Glutamatergic neuron (in vitro differentiated cells): ENCODE measurements around the gene MMS19. TPM values are rescaled to one million over a fixed set of nuclear protein-coding genes. Genes with fewer than 3 reads are reported as not detected.

Experiments used
- DNase-seq: peaks from one replicate; pipeline ENCODE4 v3.0.0; 2022
- H3K27ac Mint-ChIP-seq: one replicate; pipeline ENCODE4 v1.8.0; 2020; ENCODE audit warnings: mild to moderate bottlenecking, mixed read lengths, inconsistent platforms; ENCODE audit not compliant: unreplicated experiment
- H3K27me3 Mint-ChIP-seq: one replicate; pipeline ENCODE4 v1.8.0; 2020; ENCODE audit warnings: mild to moderate bottlenecking, moderate library complexity, mixed read lengths, inconsistent platforms; ENCODE audit not compliant: unreplicated experiment
- H3K36me3 Mint-ChIP-seq: one replicate; pipeline ENCODE4 v1.8.0; 2020; ENCODE audit warnings: mild to moderate bottlenecking, mixed read lengths, inconsistent platforms; ENCODE audit not compliant: unreplicated experiment
- H3K4me1 Mint-ChIP-seq: one replicate; pipeline ENCODE4 v1.8.0; 2020; ENCODE audit warnings: mild to moderate bottlenecking, low read depth, mixed read lengths, inconsistent platforms; ENCODE audit not compliant: unreplicated experiment
- H3K4me3 Mint-ChIP-seq: one replicate; pipeline ENCODE4 v1.8.0; 2020; ENCODE audit warnings: mild to moderate bottlenecking, mixed read lengths, inconsistent platforms; ENCODE audit not compliant: unreplicated experiment
- H3K9me3 Mint-ChIP-seq: one replicate; pipeline ENCODE4 v1.8.0; 2020; ENCODE audit warnings: mild to moderate bottlenecking, moderate library complexity, mixed read lengths, inconsistent platforms; ENCODE audit not compliant: unreplicated experiment
- total RNA-seq: library from RNA; stranded (reverse); fragmentation: NEBNext Ultra II Directional; extraction: Animal tissue kit (Norgen Biotek cat#: 25700); gene quantifications from one replicate; pipeline ENCODE4 v1.2.1, GENCODE V29; 2021; ENCODE audit not compliant: unreplicated experiment
- TF ChIP-seq, protein P1 (sequence below): fragments of 200-600 bp; sonication (generic); IDR thresholded peaks from one replicate; pipeline ENCODE4 v1.5.0; 2021; ENCODE audit not compliant: partially characterized antibody, unreplicated experiment

MMS19 gene
- total RNA-seq, 1 donor from 2014 or later: 139 TPM

DNA sequence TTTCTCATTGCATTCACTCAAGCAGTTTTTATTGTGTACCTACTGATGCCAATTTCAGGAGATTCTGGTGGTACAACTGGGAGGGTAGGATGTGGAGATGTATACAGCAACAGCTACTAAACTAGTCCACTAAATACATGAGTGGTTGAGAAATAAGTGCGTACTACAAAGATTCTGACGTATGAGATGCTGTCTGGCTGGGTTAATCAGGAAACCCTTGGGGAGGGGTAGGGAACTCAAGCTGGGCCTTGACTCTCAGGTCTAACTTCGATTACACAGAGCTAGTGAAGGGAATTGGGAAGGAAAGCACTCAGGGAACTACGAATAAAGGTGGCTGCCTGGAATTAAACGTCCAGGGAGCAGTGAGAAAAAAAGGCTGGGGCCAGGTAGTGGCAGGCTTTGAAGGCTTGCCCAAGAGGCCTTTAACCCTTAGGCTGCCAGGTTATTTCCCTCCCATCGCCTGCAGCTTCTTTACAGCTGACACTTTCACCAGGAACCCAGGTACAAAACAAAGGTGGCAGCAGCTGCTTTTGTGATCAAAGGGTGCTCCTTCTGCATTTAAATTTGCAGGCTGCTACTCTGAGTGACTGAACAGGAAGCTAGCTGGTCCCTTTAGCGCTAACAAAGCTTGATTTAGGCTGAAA is 3.2 kb downstream of the MMS19 start:
- peaks cover 29% of the 10 kb centered on the region for H3K4me1 Mint-ChIP-seq
- peak overlapping the region; percentile 84 for H3K4me3 Mint-ChIP-seq
- H3K27ac Mint-ChIP-seq: peak overlapping the region; percentile 90

DNA sequence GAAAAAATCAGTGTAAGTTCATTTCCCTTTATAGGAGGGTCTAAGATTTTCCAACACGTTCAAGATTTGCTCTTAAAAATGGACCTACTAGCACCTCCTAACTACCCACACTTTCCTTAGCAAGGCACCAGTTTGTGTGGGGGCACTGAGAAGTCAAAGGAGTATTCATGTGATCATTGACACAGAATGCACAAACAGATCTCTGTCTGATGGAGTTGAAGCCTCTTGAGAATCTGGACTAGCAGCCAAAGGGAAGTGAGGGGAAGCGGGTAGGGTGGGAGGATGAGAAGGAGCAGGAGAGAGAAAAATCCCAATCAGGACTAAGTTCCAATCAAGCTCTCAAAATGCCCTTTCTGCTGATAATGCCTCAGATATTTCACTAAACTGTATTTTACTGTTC is 4.1 kb downstream of the MMS19 start:
- TF ChIP-seq, protein P1, sequence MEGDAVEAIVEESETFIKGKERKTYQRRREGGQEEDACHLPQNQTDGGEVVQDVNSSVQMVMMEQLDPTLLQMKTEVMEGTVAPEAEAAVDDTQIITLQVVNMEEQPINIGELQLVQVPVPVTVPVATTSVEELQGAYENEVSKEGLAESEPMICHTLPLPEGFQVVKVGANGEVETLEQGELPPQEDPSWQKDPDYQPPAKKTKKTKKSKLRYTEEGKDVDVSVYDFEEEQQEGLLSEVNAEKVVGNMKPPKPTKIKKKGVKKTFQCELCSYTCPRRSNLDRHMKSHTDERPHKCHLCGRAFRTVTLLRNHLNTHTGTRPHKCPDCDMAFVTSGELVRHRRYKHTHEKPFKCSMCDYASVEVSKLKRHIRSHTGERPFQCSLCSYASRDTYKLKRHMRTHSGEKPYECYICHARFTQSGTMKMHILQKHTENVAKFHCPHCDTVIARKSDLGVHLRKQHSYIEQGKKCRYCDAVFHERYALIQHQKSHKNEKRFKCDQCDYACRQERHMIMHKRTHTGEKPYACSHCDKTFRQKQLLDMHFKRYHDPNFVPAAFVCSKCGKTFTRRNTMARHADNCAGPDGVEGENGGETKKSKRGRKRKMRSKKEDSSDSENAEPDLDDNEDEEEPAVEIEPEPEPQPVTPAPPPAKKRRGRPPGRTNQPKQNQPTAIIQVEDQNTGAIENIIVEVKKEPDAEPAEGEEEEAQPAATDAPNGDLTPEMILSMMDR: no peak
- no peak for DNase-seq
- Mint-ChIP-seq H3K27ac (no peak overlapping the region), H3K4me3 (peak overlapping the region; percentile 84), H3K9me3 (peaks cover 5% of the 10 kb centered on the region), H3K27me3 (peaks cover 3% of the 10 kb centered on the region), H3K36me3 (no peaks in the 10 kb centered on the region), H3K4me1 (peaks cover 29% of the 10 kb centered on the region)

More for the DNA sequence above, 3.2 kb downstream of the MMS19 start:
- TF ChIP-seq, protein P1: no peak
- Mint-ChIP-seq H3K36me3 (no peaks in the 10 kb centered on the region), H3K9me3 (peaks cover 9% of the 10 kb centered on the region), H3K27me3 (peaks cover 7% of the 10 kb centered on the region)
- no peak for DNase-seq

DNA sequence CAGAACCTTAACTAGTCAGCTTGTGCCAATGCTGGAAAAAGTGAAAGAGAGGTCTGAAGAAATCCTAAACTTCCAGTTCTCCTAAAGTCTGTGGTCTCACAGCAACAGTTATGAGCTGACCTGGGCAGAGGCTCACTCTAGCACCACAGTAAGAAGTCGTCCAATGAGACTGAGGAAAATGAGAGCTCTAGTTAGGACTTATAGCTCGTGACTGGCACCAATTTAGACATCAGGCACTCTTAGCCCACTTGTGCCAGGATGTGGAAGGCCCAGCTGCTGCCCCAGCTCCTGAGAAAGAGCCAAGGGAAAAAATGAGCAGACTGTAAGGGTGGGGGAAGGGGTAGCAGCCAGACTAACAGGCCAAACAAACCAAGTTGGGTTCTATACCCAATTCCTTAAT is 7.6 kb downstream of the MMS19 start:
- H3K36me3 Mint-ChIP-seq: no peaks in the 10 kb centered on the region
- no peak overlapping the region for H3K4me3 Mint-ChIP-seq
- H3K27me3 Mint-ChIP-seq: no peaks in the 10 kb centered on the region
- TF ChIP-seq, protein P1: no peak
- DNase-seq: no peak
- peak overlapping the region; percentile 45 for H3K27ac Mint-ChIP-seq
- H3K4me1 Mint-ChIP-seq: peaks cover 18% of the 10 kb centered on the region
- no peaks in the 10 kb centered on the region for H3K9me3 Mint-ChIP-seq

DNA sequence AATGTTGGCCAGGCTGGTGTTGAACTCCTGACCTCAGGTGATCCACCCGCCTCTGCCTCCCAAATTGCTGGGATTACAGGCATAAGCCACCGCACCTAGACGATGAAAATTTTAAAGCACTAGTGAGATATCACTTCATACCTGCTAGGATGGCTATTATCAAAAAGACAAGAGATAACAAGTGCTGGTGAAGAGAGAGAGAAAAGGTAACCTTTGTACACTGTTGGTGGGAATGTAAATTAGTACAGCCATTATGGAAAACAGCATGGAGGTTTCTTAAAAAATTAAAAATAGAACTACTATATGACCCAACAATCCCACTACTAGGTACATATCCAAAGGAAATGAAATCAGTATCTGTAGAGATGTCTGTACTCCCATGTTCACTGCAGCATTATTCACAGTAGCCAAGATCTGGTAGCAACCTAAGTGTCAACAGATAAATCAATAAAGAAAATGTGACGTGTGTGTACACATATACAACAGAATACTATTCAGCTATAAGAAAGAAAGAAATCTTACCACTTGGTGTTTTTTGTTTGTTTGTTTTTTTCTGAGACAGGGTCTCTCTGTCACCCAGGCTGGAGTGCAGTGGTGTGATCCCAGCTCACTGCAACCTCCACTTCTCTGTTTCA is 12.5 kb downstream of the MMS19 start:
- Mint-ChIP-seq H3K27ac (no peak overlapping the region), H3K4me3 (no peak overlapping the region), H3K36me3 (no peaks in the 10 kb centered on the region), H3K9me3 (no peaks in the 10 kb centered on the region), H3K27me3 (no peaks in the 10 kb centered on the region), H3K4me1 (peaks cover 4% of the 10 kb centered on the region)
- DNase-seq: no peak
- TF ChIP-seq, protein P1: no peak

DNA sequence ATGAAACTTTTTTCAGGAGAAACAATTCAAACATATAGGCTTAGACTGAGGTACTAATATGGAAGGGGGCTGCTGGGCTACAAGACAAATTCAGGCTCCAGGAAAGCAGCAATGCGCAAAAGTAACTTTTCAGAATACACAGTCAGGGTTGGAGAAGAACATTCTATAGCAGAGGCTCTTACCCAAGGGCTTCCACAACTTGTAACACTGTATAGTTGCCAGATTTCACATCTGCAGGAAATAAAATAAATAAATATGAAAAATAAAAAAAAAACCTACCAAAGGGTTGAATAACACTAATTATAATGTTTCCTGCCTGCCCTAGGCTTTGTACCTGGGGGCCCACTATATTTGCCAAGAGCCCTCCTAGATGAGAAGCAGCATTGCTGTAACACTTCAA is 14.3 kb downstream of the MMS19 start:
- no peak overlapping the region for H3K27ac Mint-ChIP-seq
- DNase-seq: no peak
- no peaks in the 10 kb centered on the region for H3K27me3 Mint-ChIP-seq
- TF ChIP-seq, protein P1: no peak
- peaks cover 4% of the 10 kb centered on the region for H3K4me1 Mint-ChIP-seq
- no peak overlapping the region for H3K4me3 Mint-ChIP-seq
- no peaks in the 10 kb centered on the region for H3K9me3 Mint-ChIP-seq
- no peaks in the 10 kb centered on the region for H3K36me3 Mint-ChIP-seq
